ENCODE data around the gene DCAF5. TPM values are rescaled to one million over a fixed set of nuclear protein-coding genes. Genes with fewer than 3 reads are reported as not detected.

Gene DCAF5
- total and polyA plus RNA-seq, 2 of the 8 experiments (the other 6 are each of a cell fraction or from before 2014, with no cell fraction given) = 24.3 to 31.0 TPM

DNA sequence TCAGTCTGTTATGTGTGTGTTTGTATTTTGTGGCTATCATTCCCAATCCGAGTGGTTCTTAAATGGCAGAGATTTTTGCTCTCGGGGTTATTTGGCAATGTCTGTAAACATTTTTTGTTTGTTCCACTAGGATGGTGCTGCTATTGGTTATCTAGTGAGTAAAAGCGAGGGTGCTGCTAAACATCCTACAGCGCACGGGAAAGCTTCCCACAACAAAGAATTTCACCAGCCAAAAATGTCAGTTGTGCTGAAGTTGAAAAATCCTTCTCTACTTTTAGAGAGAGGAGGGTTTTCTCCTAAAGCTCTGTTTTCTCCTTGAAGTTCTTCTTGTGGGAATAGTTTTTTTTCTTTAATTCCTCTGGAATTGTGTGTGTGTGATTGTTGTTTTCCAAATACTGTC lies 40.8 kb upstream of the DCAF5 start (continued):
- TF ChIP-seq, protein P1, sequence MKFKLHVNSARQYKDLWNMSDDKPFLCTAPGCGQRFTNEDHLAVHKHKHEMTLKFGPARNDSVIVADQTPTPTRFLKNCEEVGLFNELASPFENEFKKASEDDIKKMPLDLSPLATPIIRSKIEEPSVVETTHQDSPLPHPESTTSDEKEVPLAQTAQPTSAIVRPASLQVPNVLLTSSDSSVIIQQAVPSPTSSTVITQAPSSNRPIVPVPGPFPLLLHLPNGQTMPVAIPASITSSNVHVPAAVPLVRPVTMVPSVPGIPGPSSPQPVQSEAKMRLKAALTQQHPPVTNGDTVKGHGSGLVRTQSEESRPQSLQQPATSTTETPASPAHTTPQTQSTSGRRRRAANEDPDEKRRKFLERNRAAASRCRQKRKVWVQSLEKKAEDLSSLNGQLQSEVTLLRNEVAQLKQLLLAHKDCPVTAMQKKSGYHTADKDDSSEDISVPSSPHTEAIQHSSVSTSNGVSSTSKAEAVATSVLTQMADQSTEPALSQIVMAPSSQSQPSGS (IDR thresholded peaks at IDR 0.05; ENCODE audit: low read length) = no peak
- no peak for TF ChIP-seq POLR2AphosphoS5 (IDR thresholded peaks at IDR 0.05; ENCODE audit: low read depth, low read length)
- TF ChIP-seq NRF1 (IDR thresholded peaks at IDR 0.05; ENCODE audit: low read depth, low read length) = no peak
